Glutamatergic neuron (in vitro differentiated cells): ENCODE data around the gene ZCCHC13. TPM values are rescaled to one million over a fixed set of nuclear protein-coding genes. Genes with fewer than 3 reads are reported as not detected.
A peak's percentile ranks its signal among the peaks of the same experiment; 100 is the strongest.

Source experiments
- DNase-seq: peaks from one replicate; pipeline ENCODE4 v3.0.0; 2022
- H3K27ac Mint-ChIP-seq: one replicate; pipeline ENCODE4 v1.8.0; 2020; ENCODE audit warnings: mild to moderate bottlenecking, mixed read lengths, inconsistent platforms; ENCODE audit not compliant: unreplicated experiment
- H3K27me3 Mint-ChIP-seq: one replicate; pipeline ENCODE4 v1.8.0; 2020; ENCODE audit warnings: mild to moderate bottlenecking, moderate library complexity, mixed read lengths, inconsistent platforms; ENCODE audit not compliant: unreplicated experiment
- H3K36me3 Mint-ChIP-seq: one replicate; pipeline ENCODE4 v1.8.0; 2020; ENCODE audit warnings: mild to moderate bottlenecking, mixed read lengths, inconsistent platforms; ENCODE audit not compliant: unreplicated experiment
- H3K4me1 Mint-ChIP-seq: one replicate; pipeline ENCODE4 v1.8.0; 2020; ENCODE audit warnings: mild to moderate bottlenecking, low read depth, mixed read lengths, inconsistent platforms; ENCODE audit not compliant: unreplicated experiment
- H3K4me3 Mint-ChIP-seq: one replicate; pipeline ENCODE4 v1.8.0; 2020; ENCODE audit warnings: mild to moderate bottlenecking, mixed read lengths, inconsistent platforms; ENCODE audit not compliant: unreplicated experiment
- H3K9me3 Mint-ChIP-seq: one replicate; pipeline ENCODE4 v1.8.0; 2020; ENCODE audit warnings: mild to moderate bottlenecking, moderate library complexity, mixed read lengths, inconsistent platforms; ENCODE audit not compliant: unreplicated experiment
- total RNA-seq: library from RNA; stranded (reverse); fragmentation: NEBNext Ultra II Directional; extraction: Animal tissue kit (Norgen Biotek cat#: 25700); gene quantifications from one replicate; pipeline ENCODE4 v1.2.1, GENCODE V29; 2021; ENCODE audit not compliant: unreplicated experiment
- TF ChIP-seq, protein P1 (sequence below): fragments of 200-600 bp; sonication (generic); IDR thresholded peaks from one replicate; pipeline ENCODE4 v1.5.0; 2021; ENCODE audit not compliant: partially characterized antibody, unreplicated experiment

ZCCHC13 gene
- total RNA-seq, 1 donor from 2014 or later = not detected

DNA sequence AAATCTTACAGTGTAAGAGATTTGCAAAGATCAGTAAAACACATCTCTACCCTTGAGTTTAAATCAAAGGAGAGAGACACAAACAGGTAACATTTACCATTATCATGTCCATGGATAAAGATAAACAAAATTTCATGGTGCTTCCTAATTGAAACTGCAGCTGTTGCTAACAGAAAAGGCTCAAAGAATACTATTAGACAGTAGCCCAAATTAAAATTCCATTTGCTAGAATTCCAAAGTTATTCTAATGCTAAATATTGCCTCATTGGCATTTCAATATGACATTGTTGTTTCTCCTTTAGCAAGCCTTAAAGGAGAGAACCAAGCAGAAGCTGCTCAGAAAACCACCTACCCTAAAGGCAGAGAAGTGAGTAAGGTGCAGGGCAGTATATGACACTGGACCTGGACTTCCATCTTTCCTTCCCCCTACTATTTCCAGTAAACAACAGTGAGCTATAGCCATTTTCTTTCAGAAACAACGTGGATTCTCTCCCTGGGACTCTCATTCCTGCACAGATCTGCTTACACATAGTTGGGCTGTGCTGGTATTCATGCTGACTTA, 19.5 kb upstream of the ZCCHC13 start:
- no peaks in the 10 kb centered on the region for H3K36me3 Mint-ChIP-seq

GRCh38 chrX:74286950-74287740, 16.8 kb upstream of the ZCCHC13 start:
- Mint-ChIP-seq H3K36me3 (no peaks in the 10 kb centered on the region), H3K4me3 (no peak overlapping the region), H3K9me3 (peaks cover 8% of the 10 kb centered on the region), H3K4me1 (peaks cover 14% of the 10 kb centered on the region), H3K27ac (no peak overlapping the region), H3K27me3 (peaks cover 6% of the 10 kb centered on the region)
- DNase-seq = no peak
- TF ChIP-seq, protein P1, sequence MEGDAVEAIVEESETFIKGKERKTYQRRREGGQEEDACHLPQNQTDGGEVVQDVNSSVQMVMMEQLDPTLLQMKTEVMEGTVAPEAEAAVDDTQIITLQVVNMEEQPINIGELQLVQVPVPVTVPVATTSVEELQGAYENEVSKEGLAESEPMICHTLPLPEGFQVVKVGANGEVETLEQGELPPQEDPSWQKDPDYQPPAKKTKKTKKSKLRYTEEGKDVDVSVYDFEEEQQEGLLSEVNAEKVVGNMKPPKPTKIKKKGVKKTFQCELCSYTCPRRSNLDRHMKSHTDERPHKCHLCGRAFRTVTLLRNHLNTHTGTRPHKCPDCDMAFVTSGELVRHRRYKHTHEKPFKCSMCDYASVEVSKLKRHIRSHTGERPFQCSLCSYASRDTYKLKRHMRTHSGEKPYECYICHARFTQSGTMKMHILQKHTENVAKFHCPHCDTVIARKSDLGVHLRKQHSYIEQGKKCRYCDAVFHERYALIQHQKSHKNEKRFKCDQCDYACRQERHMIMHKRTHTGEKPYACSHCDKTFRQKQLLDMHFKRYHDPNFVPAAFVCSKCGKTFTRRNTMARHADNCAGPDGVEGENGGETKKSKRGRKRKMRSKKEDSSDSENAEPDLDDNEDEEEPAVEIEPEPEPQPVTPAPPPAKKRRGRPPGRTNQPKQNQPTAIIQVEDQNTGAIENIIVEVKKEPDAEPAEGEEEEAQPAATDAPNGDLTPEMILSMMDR = no peak

More for the DNA sequence above, 19.5 kb upstream of the ZCCHC13 start:
- Mint-ChIP-seq H3K27me3 (no peaks in the 10 kb centered on the region), H3K27ac (no peak overlapping the region), H3K9me3 (no peaks in the 10 kb centered on the region), H3K4me3 (peak overlapping the region; percentile 60), H3K4me1 (peaks cover 16% of the 10 kb centered on the region)
- TF ChIP-seq, protein P1 = no peak
- no peak for DNase-seq

DNA sequence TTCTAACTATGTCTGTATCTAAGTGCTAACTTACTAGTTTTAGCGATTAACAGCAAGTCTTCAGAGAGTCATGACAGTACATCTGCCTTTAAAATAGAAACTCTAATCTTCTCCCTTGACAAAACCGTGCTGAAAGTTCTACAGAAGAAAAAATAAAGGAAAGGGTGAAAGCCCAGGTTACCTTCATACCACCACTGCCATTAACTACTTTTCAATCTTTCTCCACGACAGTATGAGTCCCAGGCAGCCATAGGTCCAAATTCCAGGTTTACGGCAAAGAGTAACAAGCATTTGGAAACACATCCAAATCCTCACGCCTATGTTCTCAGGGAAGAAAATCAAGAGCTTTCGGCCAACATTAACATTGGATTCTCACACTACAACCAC, 12.4 kb upstream of the ZCCHC13 start:
- TF ChIP-seq, protein P1 = no peak
- Mint-ChIP-seq H3K36me3 (no peaks in the 10 kb centered on the region), H3K27me3 (peaks cover 10% of the 10 kb centered on the region), H3K4me3 (peak overlapping the region; percentile 98), H3K4me1 (peaks cover 7% of the 10 kb centered on the region), H3K9me3 (peaks cover 18% of the 10 kb centered on the region), H3K27ac (peak overlapping the region; percentile 99)
- no peak for DNase-seq

DNA sequence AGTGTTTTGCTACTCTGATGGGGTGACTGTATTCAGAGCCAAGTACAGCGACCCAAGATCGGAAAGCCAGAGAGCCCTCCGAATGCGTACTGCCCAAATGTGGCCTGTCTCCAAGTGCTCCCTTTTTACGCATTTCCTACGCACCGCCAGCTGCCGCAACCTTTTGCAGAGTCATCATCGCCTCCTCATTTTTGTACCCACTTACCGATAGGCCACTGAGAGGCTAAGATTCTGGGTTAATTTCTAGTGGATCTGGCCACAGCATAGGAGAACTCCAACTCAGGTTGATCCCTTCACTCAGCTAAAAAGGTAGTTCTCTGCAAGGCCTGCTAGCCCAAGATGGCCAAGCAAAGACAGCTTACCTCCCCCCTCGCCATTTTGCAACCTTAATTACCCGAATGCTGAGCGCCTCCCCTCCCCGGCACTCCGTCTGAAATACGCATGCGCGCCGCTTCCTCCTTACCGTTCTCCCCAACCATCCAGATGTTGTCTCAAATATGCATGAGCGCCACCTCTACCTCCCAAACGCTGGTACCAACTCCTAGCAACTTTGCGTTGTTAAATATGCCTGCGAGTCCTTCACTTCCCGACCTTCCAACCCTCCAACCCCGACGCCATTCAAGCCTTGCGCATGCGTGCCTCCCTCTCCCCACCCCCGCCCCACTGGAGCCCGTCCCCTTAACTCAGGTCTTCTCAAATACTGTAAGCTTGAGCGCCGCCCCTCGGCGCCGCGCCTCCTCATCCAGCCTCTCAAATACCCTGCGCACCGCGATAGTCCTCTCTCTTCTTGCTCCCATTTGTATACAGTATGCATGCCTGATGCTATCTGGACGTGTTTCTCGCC, 11.8 kb upstream of the ZCCHC13 start:
- Mint-ChIP-seq H3K9me3 (peaks cover 18% of the 10 kb centered on the region), H3K4me1 (peaks cover 7% of the 10 kb centered on the region), H3K4me3 (peak overlapping the region; percentile 98), H3K27me3 (peaks cover 10% of the 10 kb centered on the region), H3K27ac (peak overlapping the region; percentile 99), H3K36me3 (no peaks in the 10 kb centered on the region)
- TF ChIP-seq, protein P1 = no peak
- DNase-seq = peak; percentile 79
